K562 (cell line): ENCODE data around the gene AIFM3. TPM values are rescaled to one million over a fixed set of nuclear protein-coding genes. Genes with fewer than 3 reads are reported as not detected.

Source experiments
- ATAC-seq: fragments of 200-7000 bp; cut with Tn5 transposase; 3 replicates; pipeline ENCODE4 v1.9.1; 2020; ENCODE audit warnings: moderate library complexity
- BruUV-seq: library from RNA; stranded (reverse); fragments of 400-500 nt; replicated peaks from 2 replicates; lab custom pipeline; 2021; lab: Mats Ljungman, UMichigan
- CTCF ChIA-PET: fragments of 300-600 bp; formaldehyde crosslinking; extraction: SDS; loops from one replicate; lab custom pipeline; 2021; ENCODE audit warnings: low intra/inter-chr PET ratio; lab: Yijun Ruan, JAX
- POLR2A ChIA-PET: fragments of 300-600, 350-650 bp; sonication (Branson Sonifier 250); formaldehyde crosslinking; extraction: SDS; loops from one replicate; lab custom pipeline; 2021; ENCODE audit warnings: antibody characterized with exemption, inconsistent platforms; lab: Yijun Ruan, JAX
- DNase-seq, 4 experiments: peaks; one replicate each; pipeline versions ENCODE4 v3.0.0 to v3.0.0-alpha.2; 2011 to 2018; ENCODE audit warnings: low spot score in 3 of 4, mixed read lengths in 3 of 4; ENCODE audit errors: extremely low read depth in 1 of 4
- FAIRE-seq: peaks from 2 replicates; lab custom pipeline; 2011; peaks lifted over from hg19 to GRCh38; lab: Jason Lieb, UNC
- H2AFZ ChIP-seq: 2 replicates; pipeline ENCODE4 v1.6.0; 2011; ENCODE audit warnings: low read depth, low read length, control low read depth, inconsistent platforms
- H3K27ac ChIP-seq: fragments of 200-600 bp; 3 replicates; pipeline ENCODE4 v1.8.0; 2011; ENCODE audit warnings: low read depth, mild to moderate bottlenecking, control low read depth, inconsistent platforms, low read length, moderate library complexity, mixed read lengths; ENCODE audit errors: extremely low read depth
- H3K27me3 ChIP-seq, 2 experiments: fragments of 300-600 bp in 1 of 2; 2 replicates in 1 of 2; 3 replicates in 1 of 2; pipeline versions ENCODE4 v1.6.0 to v1.8.0; 2011; ENCODE audit warnings: inconsistent platforms in 2 of 2, low read length in 2 of 2, mild to moderate bottlenecking in 1 of 2, mixed read lengths in 1 of 2, moderate library complexity in 1 of 2; ENCODE audit not compliant: control insufficient read depth in 2 of 2, insufficient read depth in 2 of 2
- H3K36me3 ChIP-seq: fragments of 300-600 bp; 3 replicates; pipeline ENCODE4 v1.8.0; 2011; ENCODE audit warnings: mild to moderate bottlenecking, low read length, inconsistent platforms; ENCODE audit not compliant: control insufficient read depth, insufficient read depth
- H3K4me1 ChIP-seq, 2 experiments: fragments of 200-600 bp in 1 of 2; replicated peaks in 1 of 2; 2 replicates in 1 of 2; 3 replicates in 1 of 2; pipeline versions ENCODE4 v1.5.1 to v1.8.0; 2011; ENCODE audit warnings: inconsistent platforms in 2 of 2, low read length in 2 of 2, mild to moderate bottlenecking in 1 of 2, mixed read lengths in 1 of 2, moderate library complexity in 1 of 2; ENCODE audit not compliant: control insufficient read depth in 2 of 2, insufficient read depth in 2 of 2
- H3K4me2 ChIP-seq: 2 replicates; pipeline ENCODE4 v1.6.1; 2011; ENCODE audit warnings: low read length, control low read depth, inconsistent platforms, mixed read lengths; ENCODE audit not compliant: insufficient read depth
- H3K4me3 ChIP-seq: fragments of 200-600 bp; sonication (generic), shearing (Covaris generic); 2 replicates; pipeline ENCODE4 v1.5.1; 2016; ENCODE audit warnings: control low read depth, inconsistent platforms
- H3K79me2 ChIP-seq: fragments of 200-600 bp; 3 replicates; pipeline ENCODE4 v1.8.0; 2011; ENCODE audit warnings: low read length, inconsistent platforms; ENCODE audit not compliant: control insufficient read depth, insufficient read depth
- H3K9ac ChIP-seq, 2 experiments: 2 replicates each; pipeline versions ENCODE4 v1.6.0 to v1.6.1; 2011; ENCODE audit warnings: low read depth in 2 of 2, low read length in 2 of 2, control low read depth in 1 of 2, inconsistent platforms in 1 of 2, mild to moderate bottlenecking in 1 of 2, mixed read lengths in 1 of 2; ENCODE audit not compliant: insufficient read depth in 1 of 2
- H3K9me1 ChIP-seq: one replicate; pipeline ENCODE4 v1.6.0; 2011; ENCODE audit warnings: inconsistent platforms, mild to moderate bottlenecking, low read length, moderate library complexity; ENCODE audit not compliant: control insufficient read depth, insufficient read depth
- H3K9me3 ChIP-seq: replicated peaks from 2 replicates; pipeline ENCODE4 v1.5.1; 2011; ENCODE audit warnings: low read depth, low read length, inconsistent platforms; ENCODE audit not compliant: control insufficient read depth, insufficient read depth
- H4K20me1 ChIP-seq: replicated peaks from 2 replicates; pipeline ENCODE4 v1.6.1; 2011; ENCODE audit warnings: low read length, inconsistent platforms, mixed read lengths; ENCODE audit not compliant: control insufficient read depth, insufficient read depth
- COPS2 ChIP-seq: fragments of 450-650 bp; conservative IDR thresholded peaks from 2 replicates; pipeline ENCODE4 v1.6.1; 2016; ENCODE audit warnings: mild to moderate bottlenecking, moderate library complexity
- HMBOX1 ChIP-seq: sonication (generic); IDR thresholded peaks from 2 replicates; pipeline ENCODE4 v1.6.1; 2016
- IFI16 ChIP-seq: fragments of 250-450 bp; sonication (Bioruptor Pico); IDR thresholded peaks from 2 replicates; pipeline ENCODE4 v2.1.2; 2022; ENCODE audit warnings: mild to moderate bottlenecking, inconsistent platforms
- MCM3 ChIP-seq: fragments of 450-650 bp; IDR thresholded peaks from 2 replicates; pipeline ENCODE4 v1.6.1; 2016
- PCBP1 ChIP-seq: fragments of 200-400 bp; formaldehyde crosslinking; IDR thresholded peaks from 2 replicates; pipeline ENCODE4 v1.6.1; 2018; ENCODE audit warnings: mild to moderate bottlenecking, low read depth, low read length; ENCODE audit not compliant: poor library complexity, severe bottlenecking
- RB1 ChIP-seq: fragments of 450-650 bp; IDR thresholded peaks from 2 replicates; pipeline ENCODE4 v1.6.1; 2017; ENCODE audit warnings: low read depth, mild to moderate bottlenecking
- RNF2 ChIP-seq: sonication (generic); IDR thresholded peaks from 2 replicates; pipeline ENCODE4 v1.6.1; 2016
- SMAD1 ChIP-seq: fragments of 150-350 bp; IDR thresholded peaks from 2 replicates; pipeline ENCODE4 v1.6.1; 2014; ENCODE audit warnings: low read length, low read depth; ENCODE audit not compliant: partially characterized antibody
- TAF7 ChIP-seq: fragments of 450-650 bp; IDR thresholded peaks from 2 replicates; pipeline ENCODE4 v1.6.1; 2016; ENCODE audit warnings: missing genetic modification characterization, missing compliant biosample characterization
- XRCC4 ChIP-seq: IDR thresholded peaks from one replicate; pipeline ENCODE4 v1.6.1; 2011; ENCODE audit not compliant: insufficient read depth, insufficient read length; ENCODE audit errors: extremely low read depth
- ZBTB8A ChIP-seq: fragments of 450-650 bp; IDR thresholded peaks from 2 replicates; pipeline ENCODE4 v1.6.1; 2018; ENCODE audit warnings: mild to moderate bottlenecking, moderate library complexity; ENCODE audit not compliant: partially characterized antibody
- ZNF121 ChIP-seq: sonication (generic); formaldehyde crosslinking; conservative IDR thresholded peaks from 2 replicates; pipeline ENCODE4 v1.8.0; 2022; ENCODE audit warnings: missing genetic modification reagents
- ZNF197 ChIP-seq: fragments of 200-800 bp; sonication (Bioruptor generic); IDR thresholded peaks from 2 replicates; pipeline ENCODE4 v1.6.1; 2016; ENCODE audit warnings: low read depth, missing genetic modification characterization, missing compliant biosample characterization
- ZNF280A ChIP-seq: fragments of 450-650 bp; IDR thresholded peaks from 2 replicates; pipeline ENCODE4 v1.6.1; 2018; ENCODE audit warnings: mild to moderate bottlenecking, low read depth; ENCODE audit not compliant: partially characterized antibody
- ZNF282 ChIP-seq: sonication (generic); formaldehyde crosslinking; IDR thresholded peaks from 2 replicates; pipeline ENCODE4 v1.8.1; 2023; ENCODE audit warnings: missing genetic modification reagents
- ZNF592 ChIP-seq: fragments of 450-650 bp; IDR thresholded peaks from 2 replicates; pipeline ENCODE4 v1.6.1; 2017; ENCODE audit warnings: antibody characterized with exemption, mild to moderate bottlenecking
- WGBS: fragments of 100-300 bp; shearing (Covaris generic); methylation state at CpG from one replicate; pipeline ENCODE4 v1.1.6; 2016; ENCODE audit warnings: low coverage, mixed read lengths; ENCODE audit not compliant: insufficient coverage; ENCODE audit errors: missing lambda C conversion rate; 5-methylcytosine and 5-hydroxymethylcytosine counted together
- in situ Hi-C: fragments of 300-500 bp; cut with MboI; formaldehyde crosslinking; loops from 4 replicates; pipeline ENCODE4 v1.15.0; 2018; ENCODE audit warnings: inconsistent platforms, mixed read lengths
- intact Hi-C: fragments of 100-400 bp; cut with micrococcal nuclease; formaldehyde crosslinking; loops from 2 replicates; pipeline ENCODE4 v1.14.2; 2022
- polyA plus RNA-seq, 8 experiments: library from polyadenylated mRNA; depleted of rRNA in 4 of 8; stranded (reverse) in 5 of 8; unstranded in 3 of 8; fragments of >200 nt; fragmentation: Nextera tagmentation in 2 of 8; fragmentation: Illumina TruSeq in 1 of 8; extraction: Ambion mirVana in 2 of 8; extraction: Trizol in 1 of 8; gene quantifications; 2 replicates each; pipeline versions ENCODE4 v1.2.1 to v1.2.3, GENCODE V29; 2011 to 2014; ENCODE audit warnings: inconsistent platforms in 1 of 8, missing spikeins in 1 of 8
- total RNA-seq, 7 experiments: library from RNA; depleted of rRNA in 6 of 7; stranded (reverse); fragments of >200 nt in 6 of 7; fragmentation: Illumina TruSeq in 2 of 7; extraction: Trizol in 2 of 7; gene quantifications; 2 replicates each; pipeline versions ENCODE4 v1.2.1 to v1.2.3, GENCODE V29; 2011 to 2021; ENCODE audit warnings: low replicate concordance in 1 of 7

Gene AIFM3
- total and polyA plus RNA-seq, 9 of the 15 experiments (the other 6 are each of a cell fraction or from before 2014, with no cell fraction given), result 0.03 to 0.20 (median 0.07) TPM; not detected in 1

GRCh38 chr22:20946080-20946986 is 20.7 kb upstream of the AIFM3 start:
- Histone ChIP-seq H2AFZ (no peak overlapping the region), H3K79me2 (peaks cover 99% of the 10 kb centered on the region), H3K4me2 (no peak overlapping the region), H4K20me1 (peaks cover 94% of the 10 kb centered on the region), H3K4me3 (no peak overlapping the region), H3K27ac (no peak overlapping the region), H3K9me1 (peaks cover 28% of the 10 kb centered on the region), H3K36me3 (peaks cover 90% of the 10 kb centered on the region), H3K4me1 (peaks cover 10 to 13% of the 10 kb centered on the region in 2 experiments; a peak in 3 of 5 replicates), H3K9me3 (no peaks in the 10 kb centered on the region), H3K9ac (peak overlapping the region in 1 of 2 experiments; percentile 2; a peak in 1 of 4 replicates), H3K27me3 (no peaks in the 10 kb centered on the region)
- ChIA-PET POLR2A (interaction anchor here (0.7 to 64.4 kb wide), 7 partner anchors 10 to 80 kb away, joined by 3 to 1556 read pairs (median 6); partner anchors contain the start of genes CRKL and LZTR1), CTCF (no interaction called here)
- FAIRE-seq (no peak), ATAC-seq (no peak; the same call in 1 of the 3 replicates), DNase-seq (no peak)
- in situ Hi-C loops, result no loop called here
- WGBS, result 78% methylated on average over 7 of the region's 7 CpGs
- intact Hi-C loops, result no loop called here
- BruUV-seq, result no TSS peak
- TF ChIP-seq RB1 (no peak), ZNF592 (no peak), ZNF121 (CRISPR knock-in tag) (no peak), SMAD1 (no peak), HMBOX1 (no peak), TAF7 (tag) (no peak), IFI16 (CRISPR knock-in tag) (0 out of 2 replicates have a peak, but pooled peaks have one; percentile 30), PCBP1 (no peak), XRCC4 (no peak), MCM3 (no peak), ZNF280A (no peak), ZNF282 (CRISPR knock-in tag) (no peak), ZBTB8A (no peak), ZNF197 (no peak), RNF2 (no peak), COPS2 (no peak)
